Uterus (tissue), 4 donors: Measurements from ENCODE around the gene ULK3. TPM values are rescaled to one million over a fixed set of nuclear protein-coding genes. Genes with fewer than 3 reads are reported as not detected.

ENCODE experiments used
- DNase-seq, 2 donors: peaks; one replicate each; pipeline ENCODE4 v3.0.0-alpha.2; 2019 to 2020
- H3K27ac ChIP-seq, 2 donors: fragments of 200-600 bp; sonication (generic); 1 replicate in 1 of 2; 2 replicates in 1 of 2; pipeline ENCODE4 v1.5.1; 2016 to 2018
- H3K27me3 ChIP-seq, 2 donors: fragments of 200-600 bp; sonication (generic); one replicate each; pipeline ENCODE4 v1.5.1; 2018 to 2019; ENCODE audit warnings: control low read depth in 1 of 2
- H3K36me3 ChIP-seq, 2 donors: fragments of 200-600 bp; sonication (generic); one replicate each; pipeline ENCODE4 v1.5.1; 2019; ENCODE audit warnings: control low read depth in 1 of 2
- H3K4me1 ChIP-seq, 2 donors: fragments of 200-600 bp; sonication (generic); one replicate each; pipeline ENCODE4 v1.5.1; 2018 to 2019; ENCODE audit warnings: control low read depth in 1 of 2
- H3K4me3 ChIP-seq, 2 donors: fragments of 200-600 bp; sonication (generic); 1 replicate in 1 of 2; 2 replicates in 1 of 2; pipeline ENCODE4 v1.5.1; 2018 to 2019; ENCODE audit warnings: mild to moderate bottlenecking in 1 of 2
- H3K9me3 ChIP-seq, 2 donors: fragments of 200-600 bp; sonication (generic); one replicate each; pipeline ENCODE4 v1.5.1; 2019; ENCODE audit warnings: control low read depth in 1 of 2
- POLR2A ChIP-seq, 2 donors: fragments of 450-650 bp; IDR thresholded peaks; one replicate each; pipeline ENCODE4 v1.6.1; 2016; ENCODE audit warnings: antibody characterized with exemption in 2 of 2, mild to moderate bottlenecking in 1 of 2, moderate library complexity in 1 of 2
- intact Hi-C: fragments of 100-400 bp; cut with DNase I; formaldehyde crosslinking; loops from one replicate; pipeline ENCODE4 v1.15.1; 2023; ENCODE audit warnings: low total_unique reads
- total RNA-seq, 4 donors: library from RNA; depleted of rRNA in 3 of 4; stranded (reverse); fragments of >200 nt in 3 of 4; gene quantifications; one replicate each; pipeline versions ENCODE4 v1.1.0 to v1.2.4, GENCODE V29; 2014 to 2023
- TF ChIP-seq, protein P1 (sequence below), 4 experiments: fragments of 200-600 bp in 2 of 4; fragments of 450-650 bp in 2 of 4; sonication (generic) in 2 of 4; IDR thresholded peaks; one replicate each; pipeline ENCODE4 v1.5.1; 2016 to 2019; ENCODE audit warnings: antibody characterized with exemption in 4 of 4, mild to moderate bottlenecking in 2 of 4, moderate library complexity in 1 of 4
- donor health status: DM: yes; HTN: yes; CAD: no.

Gene ULK3
- total RNA-seq, 4 donors from 2014 or later: 29.0 to 105 (median 41.2) TPM

DNA sequence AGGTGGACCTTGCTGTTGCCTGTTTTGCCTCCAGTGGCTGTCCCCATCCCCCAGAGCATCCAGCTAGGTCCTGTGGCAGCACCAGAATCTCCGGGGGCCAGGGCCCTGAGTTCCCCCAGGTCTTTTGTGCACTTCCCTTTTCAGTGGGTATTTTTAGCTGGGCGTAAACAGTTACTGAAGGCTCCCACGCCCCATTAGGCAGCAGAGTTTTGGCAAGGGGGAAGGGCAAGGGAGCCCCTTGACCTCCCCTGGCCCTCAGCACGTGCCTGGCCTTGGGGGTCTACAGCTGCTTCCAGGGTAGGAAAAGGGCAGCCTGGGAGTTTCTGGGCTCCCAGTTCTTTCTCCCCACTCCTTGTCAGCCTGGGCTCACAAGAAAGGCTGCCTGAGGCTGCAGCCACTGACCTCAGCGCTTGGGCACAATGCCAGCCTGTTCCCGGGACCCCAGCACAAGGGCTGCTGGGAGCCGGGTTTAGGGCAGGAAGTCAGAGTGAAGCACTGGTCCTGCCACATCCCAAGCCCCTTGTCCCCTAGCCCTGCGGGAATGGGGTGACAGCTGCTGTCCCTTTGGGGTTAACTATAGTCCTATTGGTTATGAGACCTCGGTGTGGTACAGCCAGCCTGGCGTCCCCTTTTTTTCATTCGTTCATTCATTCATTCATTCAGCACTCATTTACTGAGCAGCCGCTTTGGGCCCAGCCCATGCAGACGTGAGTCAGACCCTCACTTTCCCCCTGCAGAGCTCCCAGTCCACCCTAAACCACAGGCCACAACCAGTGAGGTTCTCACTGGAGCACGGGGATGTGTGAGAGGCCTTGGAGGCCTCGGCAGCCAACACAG, 52.7 kb downstream of the ULK3 start:
- no peaks in the 10 kb centered on the region for H3K9me3 ChIP-seq
- H3K27ac ChIP-seq: peak overlapping the region; percentile 57 to 63
- H3K4me3 ChIP-seq: no peak overlapping the region
- intact Hi-C loops: no loop called here
- peak; percentile 72 to 73 for DNase-seq
- H3K4me1 ChIP-seq: peaks cover 0 to 30% of the 10 kb centered on the region in 2 donors
- TF ChIP-seq, protein P1, sequence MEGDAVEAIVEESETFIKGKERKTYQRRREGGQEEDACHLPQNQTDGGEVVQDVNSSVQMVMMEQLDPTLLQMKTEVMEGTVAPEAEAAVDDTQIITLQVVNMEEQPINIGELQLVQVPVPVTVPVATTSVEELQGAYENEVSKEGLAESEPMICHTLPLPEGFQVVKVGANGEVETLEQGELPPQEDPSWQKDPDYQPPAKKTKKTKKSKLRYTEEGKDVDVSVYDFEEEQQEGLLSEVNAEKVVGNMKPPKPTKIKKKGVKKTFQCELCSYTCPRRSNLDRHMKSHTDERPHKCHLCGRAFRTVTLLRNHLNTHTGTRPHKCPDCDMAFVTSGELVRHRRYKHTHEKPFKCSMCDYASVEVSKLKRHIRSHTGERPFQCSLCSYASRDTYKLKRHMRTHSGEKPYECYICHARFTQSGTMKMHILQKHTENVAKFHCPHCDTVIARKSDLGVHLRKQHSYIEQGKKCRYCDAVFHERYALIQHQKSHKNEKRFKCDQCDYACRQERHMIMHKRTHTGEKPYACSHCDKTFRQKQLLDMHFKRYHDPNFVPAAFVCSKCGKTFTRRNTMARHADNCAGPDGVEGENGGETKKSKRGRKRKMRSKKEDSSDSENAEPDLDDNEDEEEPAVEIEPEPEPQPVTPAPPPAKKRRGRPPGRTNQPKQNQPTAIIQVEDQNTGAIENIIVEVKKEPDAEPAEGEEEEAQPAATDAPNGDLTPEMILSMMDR (IDR thresholded peaks at IDR 0.05): no peak
- TF ChIP-seq POLR2A (IDR thresholded peaks at IDR 0.05): no peak
- no peaks in the 10 kb centered on the region for H3K36me3 ChIP-seq
- H3K27me3 ChIP-seq: no peaks in the 10 kb centered on the region

DNA sequence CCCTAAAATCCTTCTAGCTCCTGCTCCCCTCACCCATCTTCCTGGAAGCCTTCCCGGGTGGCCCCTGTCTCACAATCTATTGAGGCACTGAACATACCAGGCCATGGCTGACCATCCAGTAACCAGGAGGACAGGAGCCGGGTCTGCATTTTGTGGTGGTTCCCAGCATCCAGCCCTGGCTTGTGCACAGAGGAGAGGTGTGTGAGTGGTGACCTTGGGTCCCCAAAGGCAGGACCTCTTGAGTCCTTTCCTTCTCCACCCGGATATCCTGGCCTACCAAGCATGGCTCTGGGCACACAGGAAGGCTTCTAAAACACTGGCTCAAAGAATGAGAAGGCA, 53.2 kb downstream of the ULK3 start:
- Histone ChIP-seq H3K4me1 (peaks cover 0 to 30% of the 10 kb centered on the region in 2 donors), H3K36me3 (no peaks in the 10 kb centered on the region), H3K27me3 (no peaks in the 10 kb centered on the region), H3K4me3 (no peak overlapping the region), H3K27ac (peak overlapping the region; percentile 57 to 63), H3K9me3 (no peaks in the 10 kb centered on the region)
- intact Hi-C loops: no loop called here
- no peak for DNase-seq
- TF ChIP-seq, protein P1 (IDR thresholded peaks at IDR 0.05): no peak
- TF ChIP-seq POLR2A (IDR thresholded peaks at IDR 0.05): no peak

DNA sequence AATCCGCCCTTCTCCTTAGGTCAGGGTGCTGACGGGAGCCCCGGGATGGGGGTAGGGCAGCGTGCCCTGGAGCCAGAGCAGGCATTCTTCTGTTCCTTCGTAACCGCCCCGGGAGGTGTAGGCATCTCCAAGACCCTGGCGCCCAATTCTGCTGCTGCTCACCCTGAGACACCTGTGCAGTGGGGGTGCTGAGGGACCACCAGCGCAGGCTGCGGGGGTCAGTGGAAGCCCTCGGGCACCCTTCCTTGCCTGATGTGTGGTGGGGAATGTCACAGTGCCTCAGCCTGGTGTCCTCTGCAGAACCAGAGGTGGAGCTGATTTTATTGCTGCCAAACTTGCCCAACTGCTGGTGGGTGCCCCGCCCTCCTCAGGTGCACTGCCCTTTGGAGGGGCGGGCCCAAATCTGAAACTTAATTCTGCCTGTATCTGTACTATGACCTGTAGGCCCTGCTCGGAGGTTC, 53.8 kb downstream of the ULK3 start:
- H3K27ac ChIP-seq: peak overlapping the region; percentile 57 to 63
- H3K4me3 ChIP-seq: no peak overlapping the region
- no peak for DNase-seq
- no peaks in the 10 kb centered on the region for H3K36me3 ChIP-seq
- intact Hi-C loops: no loop called here
- H3K27me3 ChIP-seq: no peaks in the 10 kb centered on the region
- H3K4me1 ChIP-seq: peaks cover 0 to 30% of the 10 kb centered on the region in 2 donors
- H3K9me3 ChIP-seq: no peaks in the 10 kb centered on the region
- TF ChIP-seq, protein P1 (IDR thresholded peaks at IDR 0.05): no peak
- no peak for TF ChIP-seq POLR2A (IDR thresholded peaks at IDR 0.05)

DNA sequence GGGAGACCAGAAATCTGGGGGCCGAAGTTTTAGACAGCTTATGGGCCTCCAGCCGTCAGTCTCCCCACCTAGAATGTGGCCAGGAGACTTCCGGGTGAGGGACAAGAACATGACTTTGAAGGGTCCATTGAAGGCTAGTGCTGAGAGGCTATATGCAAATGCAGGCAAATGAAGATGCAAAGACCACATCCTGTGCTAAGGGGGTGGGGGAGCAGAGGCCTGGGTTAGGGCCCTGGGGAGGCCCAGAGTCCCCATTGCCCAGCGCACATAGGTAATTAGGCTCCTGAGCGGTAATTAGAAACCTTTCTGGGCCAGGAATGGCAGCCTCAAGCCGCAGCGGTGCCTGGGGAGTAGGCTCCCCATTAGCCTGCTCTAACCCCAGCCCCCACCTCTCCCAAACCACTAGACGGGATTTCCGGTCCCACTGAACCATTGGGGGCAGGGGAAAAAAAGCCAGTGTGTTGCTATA, 54.2 kb downstream of the ULK3 start:
- DNase-seq: no peak
- H3K9me3 ChIP-seq: no peaks in the 10 kb centered on the region
- no peaks in the 10 kb centered on the region for H3K36me3 ChIP-seq
- peaks cover 0 to 31% of the 10 kb centered on the region in 2 donors for H3K4me1 ChIP-seq
- no peak for TF ChIP-seq POLR2A (IDR thresholded peaks at IDR 0.05)
- TF ChIP-seq, protein P1 (IDR thresholded peaks at IDR 0.05): no peak
- no peak overlapping the region for H3K4me3 ChIP-seq
- intact Hi-C loops: no loop called here
- H3K27me3 ChIP-seq: no peaks in the 10 kb centered on the region
- H3K27ac ChIP-seq: peak overlapping the region in 1 of 2 donors; percentile 57

DNA sequence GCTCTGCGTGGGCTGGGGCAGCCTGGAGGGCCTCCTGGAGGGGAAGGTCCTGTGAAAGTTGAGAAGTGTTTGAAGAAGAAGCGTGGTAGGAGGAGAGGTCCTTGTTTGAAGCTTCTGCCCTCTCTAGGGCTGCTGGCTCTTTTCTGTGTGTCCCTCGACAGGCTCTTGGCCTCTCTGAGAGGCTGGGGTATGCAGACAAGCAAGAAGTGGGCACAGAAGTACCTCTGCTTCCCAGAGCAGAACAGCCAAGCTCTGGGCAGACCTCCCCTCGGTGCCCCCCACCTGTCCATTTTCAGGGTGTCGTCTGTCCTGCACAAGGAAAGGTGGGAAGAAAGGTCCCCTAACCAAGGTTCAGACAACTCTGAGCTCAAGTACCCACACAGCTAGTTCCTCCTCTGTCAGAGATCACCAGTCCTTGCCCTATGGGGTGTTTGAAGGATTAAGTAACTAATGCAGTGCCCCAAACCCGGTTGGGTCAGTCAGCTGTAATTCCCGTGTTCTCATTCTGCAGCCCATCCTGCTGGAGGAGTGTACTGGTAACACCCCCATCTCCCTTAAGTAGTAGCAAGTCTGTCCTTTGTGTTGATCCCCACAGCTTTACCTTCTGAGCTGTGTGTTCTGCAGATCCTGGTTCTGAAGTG, 54.8 kb downstream of the ULK3 start:
- H3K9me3 ChIP-seq: no peaks in the 10 kb centered on the region
- peak overlapping the region in 1 of 2 donors; percentile 32 for H3K27ac ChIP-seq
- intact Hi-C loops: no loop called here
- no peak for DNase-seq
- H3K27me3 ChIP-seq: no peaks in the 10 kb centered on the region
- H3K4me3 ChIP-seq: no peak overlapping the region
- H3K4me1 ChIP-seq: peaks cover 0 to 36% of the 10 kb centered on the region in 2 donors
- H3K36me3 ChIP-seq: no peaks in the 10 kb centered on the region
- TF ChIP-seq, protein P1 (IDR thresholded peaks at IDR 0.05): no peak
- TF ChIP-seq POLR2A (IDR thresholded peaks at IDR 0.05): no peak
